Left ventricle myocardium inferior (tissue), 1 donor: Measurements from ENCODE around the gene MSH2. TPM values are rescaled to one million over a fixed set of nuclear protein-coding genes. Genes with fewer than 3 reads are reported as not detected.

Experiments
- DNase-seq: peaks from one replicate; pipeline ENCODE4 v3.0.0-alpha.2; 2020
- H3K27ac ChIP-seq: fragments of 200-600 bp; replicated peaks from 2 replicates; pipeline ENCODE4 v1.8.0; 2021
- H3K27me3 ChIP-seq: fragments of 200-600 bp; 2 replicates; pipeline ENCODE4 v1.8.0; 2021; ENCODE audit warnings: low read depth
- H3K36me3 ChIP-seq: fragments of 200-600 bp; 2 replicates; pipeline ENCODE4 v1.8.0; 2021
- H3K4me1 ChIP-seq: fragments of 200-600 bp; 2 replicates; pipeline ENCODE4 v1.8.0; 2021
- H3K4me3 ChIP-seq: fragments of 200-600 bp; 2 replicates; pipeline ENCODE4 v1.8.0; 2021; ENCODE audit warnings: mild to moderate bottlenecking, moderate library complexity
- H3K9me3 ChIP-seq: fragments of 200-600 bp; replicated peaks from 2 replicates; pipeline ENCODE4 v1.8.0; 2021
- CTCF ChIP-seq: fragments of 200-600 bp; IDR thresholded peaks from 2 replicates; pipeline ENCODE4 v1.8.0; 2021; ENCODE audit warnings: antibody characterized with exemption, mild to moderate bottlenecking, borderline replicate concordance
- intact Hi-C: fragments of 100-400 bp; cut with micrococcal nuclease; formaldehyde crosslinking; loops from one replicate; pipeline ENCODE4 v1.11.0; 2022
- long read RNA-seq: library from polyadenylated mRNA; unstranded; transcript quantifications from one replicate; pipeline ENCODE4 v2.0.0, GENCODE V29; 2021
- total RNA-seq: library from RNA; stranded (reverse); fragmentation: NEBNext Ultra II Directional; extraction: Animal tissue kit (Norgen Biotek cat#: 25700); gene quantifications from one replicate; pipeline ENCODE4 v1.2.1, GENCODE V29; 2021
- donor health status: DM: no; HTN: yes; CAD: no; lungs with severe emphysema.

MSH2 gene
- total RNA-seq, result 14.8 TPM
- long read RNA-seq, transcript MSH2-201 (16 exons, 3,307 nt), result major isoform, 27 of 29 reads
- long read RNA-seq, partial matches to known transcripts, result 1 of 29 reads
- long read RNA-seq, other reads (novel, unspliced or antisense), result 1 of 29 reads

DNA sequence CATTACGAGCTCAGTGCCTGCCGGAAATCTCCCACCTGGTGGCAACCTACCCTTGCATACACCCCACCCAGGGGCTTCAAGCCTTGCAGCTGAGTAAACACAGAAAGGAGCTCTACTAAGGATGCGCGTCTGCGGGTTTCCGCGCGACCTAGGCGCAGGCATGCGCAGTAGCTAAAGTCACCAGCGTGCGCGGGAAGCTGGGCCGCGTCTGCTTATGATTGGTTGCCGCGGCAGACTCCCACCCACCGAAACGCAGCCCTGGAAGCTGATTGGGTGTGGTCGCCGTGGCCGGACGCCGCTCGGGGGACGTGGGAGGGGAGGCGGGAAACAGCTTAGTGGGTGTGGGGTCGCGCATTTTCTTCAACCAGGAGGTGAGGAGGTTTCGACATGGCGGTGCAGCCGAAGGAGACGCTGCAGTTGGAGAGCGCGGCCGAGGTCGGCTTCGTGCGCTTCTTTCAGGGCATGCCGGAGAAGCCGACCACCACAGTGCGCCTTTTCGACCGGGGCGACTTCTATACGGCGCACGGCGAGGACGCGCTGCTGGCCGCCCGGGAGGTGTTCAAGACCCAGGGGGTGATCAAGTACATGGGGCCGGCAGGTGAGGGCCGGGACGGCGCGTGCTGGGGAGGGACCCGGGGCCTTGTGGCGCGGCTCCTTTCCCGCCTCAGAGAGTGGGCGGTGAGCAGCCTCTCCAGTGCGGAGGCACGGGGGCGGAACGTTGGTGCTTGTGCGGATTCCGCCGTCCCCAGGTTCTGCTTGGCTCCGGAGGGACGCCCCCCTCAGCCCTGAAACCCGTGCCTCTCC lies at the start of gene MSH2:
MSH2 (plus strand) TSS at position 352 of the 804 bp plus-strand sequence; CDS start at position 388, 36 bp downstream.
- Histone ChIP-seq H3K4me1 (peaks cover 23% of the 10 kb centered on the region), H3K9me3 (no peaks in the 10 kb centered on the region), H3K36me3 (no peaks in the 10 kb centered on the region), H3K27ac (peak within 1 kb of the TSS; percentile 75), H3K4me3 (peak within 1 kb of the TSS; percentile 96), H3K27me3 (no peaks in the 10 kb centered on the region)
- DNase-seq, result peak; percentile 92
- intact Hi-C loops, result no loop called here
- no peak for TF ChIP-seq CTCF

GRCh38 chr2:47354013-47354847 lies 48.7 kb upstream of the MSH2 start:
- no peaks in the 10 kb centered on the region for H3K36me3 ChIP-seq
- no peak overlapping the region for H3K27ac ChIP-seq
- TF ChIP-seq CTCF, result no peak
- H3K4me3 ChIP-seq, result no peak overlapping the region
- H3K4me1 ChIP-seq, result peaks cover 6% of the 10 kb centered on the region
- DNase-seq, result no peak
- no peaks in the 10 kb centered on the region for H3K27me3 ChIP-seq
- intact Hi-C loops, result no loop called here
- no peaks in the 10 kb centered on the region for H3K9me3 ChIP-seq

DNA sequence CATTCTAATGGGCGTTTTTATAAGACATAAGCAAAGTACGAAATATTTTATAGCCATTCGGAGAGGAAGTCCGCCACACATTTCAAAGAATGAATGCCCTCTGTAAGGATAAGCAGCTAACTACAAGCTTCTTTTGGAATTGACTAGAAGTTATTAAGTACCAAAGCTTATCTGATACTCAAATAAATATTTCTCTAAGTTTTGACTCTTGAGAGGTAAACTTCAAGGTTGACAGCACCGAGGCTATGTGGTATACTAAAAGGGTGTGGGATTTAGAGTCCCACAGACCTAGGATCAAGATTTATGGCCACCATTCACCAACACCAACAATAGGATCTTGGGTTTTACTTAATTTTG lies 48.1 kb upstream of the MSH2 start:
- Histone ChIP-seq H3K27ac (no peak overlapping the region), H3K27me3 (no peaks in the 10 kb centered on the region), H3K36me3 (no peaks in the 10 kb centered on the region), H3K9me3 (no peaks in the 10 kb centered on the region), H3K4me1 (peaks cover 6% of the 10 kb centered on the region), H3K4me3 (no peak overlapping the region)
- no peak for DNase-seq
- intact Hi-C loops, result no loop called here
- TF ChIP-seq CTCF, result no peak

GRCh38 chr2:47357483-47357882 lies 45.5 kb upstream of the MSH2 start:
- no peak overlapping the region for H3K27ac ChIP-seq
- no peak for DNase-seq
- intact Hi-C loops, result no loop called here

More at GRCh38 chr2:47357483-47357882, 45.5 kb upstream of the MSH2 start:
- no peak for TF ChIP-seq CTCF
- Histone ChIP-seq H3K4me1 (peaks cover 6% of the 10 kb centered on the region), H3K9me3 (no peaks in the 10 kb centered on the region), H3K27me3 (no peaks in the 10 kb centered on the region), H3K4me3 (no peak overlapping the region), H3K36me3 (no peaks in the 10 kb centered on the region)
